Esophagus squamous epithelium (tissue), 5 donors: ENCODE measurements around the gene LARP4B. TPM values are rescaled to one million over a fixed set of nuclear protein-coding genes. Genes with fewer than 3 reads are reported as not detected.

Experiments used
- DNase-seq: peaks from one replicate; lab custom pipeline; 2025; lab: John Stamatoyannopoulos, UW
- H3K27ac ChIP-seq, 4 donors: fragments of 200-600 bp; sonication (generic); one replicate each; pipeline ENCODE4 v1.5.1; 2016 to 2019; ENCODE audit warnings: mild to moderate bottlenecking in 1 of 4
- H3K27me3 ChIP-seq, 4 donors: fragments of 200-600 bp; sonication (generic); 1 replicate in 3 of 4; 2 replicates in 1 of 4; pipeline versions ENCODE4 v1.5.1 to v1.6.0; 2017 to 2021; ENCODE audit warnings: antibody characterized with exemption in 1 of 4
- H3K36me3 ChIP-seq, 3 donors: fragments of 200-600 bp; sonication (generic); one replicate each; pipeline ENCODE4 v1.5.1; 2016 to 2019
- H3K4me1 ChIP-seq, 3 donors: fragments of 200-600 bp; sonication (generic); one replicate each; pipeline ENCODE4 v1.5.1; 2017 to 2019
- H3K4me3 ChIP-seq, 4 donors: fragments of 200-600 bp; sonication (generic); 1 replicate in 3 of 4; 2 replicates in 1 of 4; pipeline ENCODE4 v1.5.1; 2016 to 2019; ENCODE audit warnings: mild to moderate bottlenecking in 2 of 4, moderate library complexity in 1 of 4
- H3K9me3 ChIP-seq, 3 donors: fragments of 200-600 bp; sonication (generic); one replicate each; pipeline ENCODE4 v1.5.1; 2016 to 2019
- CTCF ChIP-seq, 6 experiments: fragments of 450-650 bp in 4 of 6; fragments of 200-600 bp in 2 of 6; sonication (generic) in 2 of 6; IDR thresholded peaks; one replicate each; pipeline ENCODE4 v1.5.1; 2016 to 2019; ENCODE audit warnings: antibody characterized with exemption in 6 of 6, mild to moderate bottlenecking in 4 of 6, moderate library complexity in 4 of 6
- POLR2A ChIP-seq, 4 donors: fragments of 450-650 bp; IDR thresholded peaks; one replicate each; pipeline ENCODE4 v1.6.1; 2017; ENCODE audit warnings: antibody characterized with exemption in 4 of 4, mild to moderate bottlenecking in 4 of 4, moderate library complexity in 3 of 4
- WGBS, 2 donors: methylation state at CpG; one replicate each; pipeline ENCODE4 v1.1.5; 2018; 5-methylcytosine and 5-hydroxymethylcytosine counted together
- intact Hi-C: fragments of 100-400 bp; cut with DNase I; formaldehyde crosslinking; loops from one replicate; pipeline ENCODE4 v1.15.0; 2022
- total RNA-seq, 4 donors: library from RNA; depleted of rRNA; stranded (reverse); fragments of >200 nt; gene quantifications; one replicate each; pipeline ENCODE4 v1.1.0, GENCODE V29; 2016
- donor health status: DM: yes; HTN: yes; CAD: no.

LARP4B gene
- total RNA-seq, 4 donors from 2014 or later = 32.7 to 75.5 (median 63.4) TPM

GRCh38 chr10:776772-777171, 154.7 kb downstream of the LARP4B start:
- WGBS, 2 donors = no CpG with 5 or more reads among the region's 17 CpGs
- Histone ChIP-seq H3K4me3 (no peak overlapping the region), H3K27ac (no peak overlapping the region), H3K36me3 (no peaks in the 10 kb centered on the region), H3K4me1 (peaks cover 0 to 9% (median 0%) of the 10 kb centered on the region in 3 donors), H3K27me3 (peaks cover 0 to 13% (median 0%) of the 10 kb centered on the region in 4 donors), H3K9me3 (no peaks in the 10 kb centered on the region)
- intact Hi-C loops = no loop called here
- TF ChIP-seq POLR2A (IDR thresholded peaks at IDR 0.05) (no peak), CTCF (IDR thresholded peaks at IDR 0.05) (no peak)
- no peak for DNase-seq

- WGBS, 2 donors = 66 to 76% methylated on average over 5 to 14 of the region's 38 CpGs
- intact Hi-C loops = no loop called here
- Histone ChIP-seq H3K27ac (no peak overlapping the region), H3K36me3 (no peaks in the 10 kb centered on the region), H3K4me1 (peaks cover 0 to 9% (median 0%) of the 10 kb centered on the region in 3 donors), H3K4me3 (peak overlapping the region in 1 of 4 donors; percentile 21), H3K9me3 (no peaks in the 10 kb centered on the region), H3K27me3 (peaks cover 0 to under 1% (median 0%) of the 10 kb centered on the region in 4 donors)
- TF ChIP-seq POLR2A (IDR thresholded peaks at IDR 0.05) (no peak), CTCF (IDR thresholded peaks at IDR 0.05) (no peak)
- no peak for DNase-seq
These were observed 156.0 kb downstream of the LARP4B start for GRCh38 chr10:775245-776075.

- no peak overlapping the region for H3K27ac ChIP-seq
- 79 to 84% methylated on average over 8 to 20 of the region's 23 CpGs for WGBS, 2 donors
- H3K27me3 ChIP-seq = no peaks in the 10 kb centered on the region
- H3K4me3 ChIP-seq = no peak overlapping the region
- DNase-seq = no peak
- H3K4me1 ChIP-seq = peaks cover 0 to 9% (median 0%) of the 10 kb centered on the region in 3 donors
- TF ChIP-seq CTCF (IDR thresholded peaks at IDR 0.05) (no peak), POLR2A (IDR thresholded peaks at IDR 0.05) (no peak)
- no peaks in the 10 kb centered on the region for H3K36me3 ChIP-seq
- H3K9me3 ChIP-seq = no peaks in the 10 kb centered on the region
- intact Hi-C loops = no loop called here
These were observed 156.8 kb downstream of the LARP4B start for GRCh38 chr10:774661-775244.

GRCh38 chr10:774223-774622, 157.3 kb downstream of the LARP4B start:
- peaks cover 0 to 4% (median 3%) of the 10 kb centered on the region in 3 donors for H3K9me3 ChIP-seq
- no peak overlapping the region for H3K27ac ChIP-seq
- peaks cover 0 to 9% (median 0%) of the 10 kb centered on the region in 3 donors for H3K4me1 ChIP-seq
- WGBS, 2 donors = 80 to 87% methylated on average over 9 to 13 of the region's 13 CpGs
- no peak for DNase-seq
- no peak for TF ChIP-seq CTCF (IDR thresholded peaks at IDR 0.05)
- TF ChIP-seq POLR2A (IDR thresholded peaks at IDR 0.05) = no peak
- H3K27me3 ChIP-seq = no peaks in the 10 kb centered on the region
- no peaks in the 10 kb centered on the region for H3K36me3 ChIP-seq
- H3K4me3 ChIP-seq = no peak overlapping the region
- intact Hi-C loops = no loop called here
